Stimulated activated CD4-positive, alpha-beta T cell treated with anti-CD3 and anti-CD28 coated beads, Interleukin-4, amount 100 ng/mL, for 1 hour (primary cell): Measurements from ENCODE around the gene REXO2.

Experiments
- DNase-seq: peaks from one replicate; pipeline ENCODE4 v3.0.0-alpha.2; 2020

The REXO2 gene

DNA sequence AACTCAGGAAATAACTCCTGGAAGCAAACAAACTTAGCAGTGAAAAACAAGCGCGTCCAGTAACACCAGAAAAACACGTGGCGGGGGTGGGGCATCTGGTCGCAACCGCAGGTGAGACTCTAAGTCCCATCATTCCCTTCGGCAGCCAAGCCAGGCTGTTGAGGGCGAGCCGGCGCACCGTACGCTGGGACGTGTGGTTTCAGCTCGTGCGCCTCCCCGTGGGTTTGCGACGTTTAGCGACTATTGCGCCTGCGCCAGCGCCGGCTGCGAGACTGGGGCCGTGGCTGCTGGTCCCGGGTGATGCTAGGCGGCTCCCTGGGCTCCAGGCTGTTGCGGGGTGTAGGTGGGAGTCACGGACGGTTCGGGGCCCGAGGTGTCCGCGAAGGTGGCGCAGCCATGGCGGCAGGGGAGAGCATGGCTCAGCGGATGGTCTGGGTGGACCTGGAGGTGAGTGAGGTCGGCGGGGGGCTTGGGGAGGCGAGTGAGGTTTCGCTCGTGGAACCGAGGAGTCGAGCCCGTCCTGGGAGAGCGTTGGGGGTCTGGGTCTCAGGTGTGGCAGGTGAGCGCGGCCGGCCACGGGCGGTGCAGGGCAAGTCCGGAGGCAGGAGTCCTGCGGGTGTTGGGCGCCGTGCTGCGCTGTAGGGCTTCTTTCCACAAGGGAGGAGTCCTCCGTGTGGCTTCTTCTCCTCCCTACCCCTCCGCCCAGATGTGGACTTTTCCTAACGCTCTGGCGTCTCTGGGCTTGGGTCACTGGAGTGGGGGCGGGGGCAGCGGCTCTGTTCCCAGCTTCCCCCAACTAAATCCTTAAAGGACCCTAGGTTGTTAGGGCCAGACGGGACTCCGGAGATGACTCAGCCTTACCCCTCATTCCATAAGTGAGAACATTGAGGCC is at the start of gene REXO2:
REXO2 (plus strand) TSS at position 239 of the 892 bp plus-strand sequence; CDS start at position 301, 62 bp downstream.
- DNase-seq: peak; percentile 94

DNA sequence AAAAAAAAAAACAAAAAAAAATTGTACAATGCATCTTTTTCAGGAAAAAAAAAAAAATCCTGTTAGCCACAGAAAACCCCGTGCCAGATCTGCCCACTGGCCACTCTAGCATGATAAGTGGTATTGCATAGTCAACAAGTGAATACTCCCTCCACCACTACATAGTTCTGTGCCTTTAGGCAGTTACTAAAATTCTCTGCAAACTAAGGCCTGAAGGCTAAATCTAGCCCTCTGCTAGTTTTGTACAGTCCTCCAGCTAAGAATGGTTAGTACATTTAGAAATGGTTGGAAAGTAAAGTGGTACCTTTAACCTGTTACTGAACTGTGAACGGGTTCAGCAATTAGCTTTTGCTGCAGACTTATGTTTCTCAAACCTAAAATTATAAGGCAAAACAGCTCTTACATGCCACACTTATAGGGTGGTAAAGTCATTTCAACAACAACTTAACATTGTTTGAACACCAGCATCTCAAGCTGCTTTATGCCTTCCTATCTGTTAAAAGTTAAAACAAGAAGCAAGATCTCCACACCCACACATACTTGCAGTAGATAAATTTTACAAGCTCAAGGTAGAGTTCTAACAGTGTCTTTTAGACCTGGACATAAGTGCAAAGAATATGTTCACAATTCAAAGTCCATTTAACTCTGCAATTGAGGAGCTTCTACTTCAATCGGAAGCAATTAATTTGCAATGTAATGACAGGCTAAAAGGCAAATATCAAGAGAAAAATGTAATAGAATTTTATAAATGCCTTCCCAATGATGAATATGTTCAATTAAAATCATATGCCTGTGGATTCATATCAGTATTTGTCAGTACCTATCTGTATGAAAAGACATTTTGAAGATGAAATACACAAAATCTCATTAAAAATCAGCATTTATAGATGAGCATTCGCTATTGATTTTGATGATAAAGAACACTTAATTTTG is 46.3 kb upstream of the REXO2 start:
- no peak for DNase-seq

DNA sequence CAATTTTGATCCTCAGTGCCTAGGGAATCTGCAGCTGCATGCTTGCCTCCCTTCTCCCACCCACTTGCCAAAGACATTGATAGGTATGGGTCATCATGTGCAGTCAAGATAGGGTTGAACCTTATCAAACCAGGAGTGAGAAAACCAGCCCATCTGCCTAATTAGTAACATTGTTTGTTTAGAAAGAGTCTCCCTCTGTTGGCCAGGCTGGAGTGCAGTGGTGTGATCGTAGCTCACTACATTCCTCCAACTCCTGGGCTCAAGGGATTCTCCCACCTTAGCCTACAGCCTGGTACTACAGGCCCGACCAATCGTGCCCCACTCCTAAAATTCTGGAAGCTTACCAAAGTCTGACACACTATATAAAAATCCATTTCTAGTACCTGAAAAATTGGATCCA is 43.5 kb upstream of the REXO2 start:
- no peak for DNase-seq

DNA sequence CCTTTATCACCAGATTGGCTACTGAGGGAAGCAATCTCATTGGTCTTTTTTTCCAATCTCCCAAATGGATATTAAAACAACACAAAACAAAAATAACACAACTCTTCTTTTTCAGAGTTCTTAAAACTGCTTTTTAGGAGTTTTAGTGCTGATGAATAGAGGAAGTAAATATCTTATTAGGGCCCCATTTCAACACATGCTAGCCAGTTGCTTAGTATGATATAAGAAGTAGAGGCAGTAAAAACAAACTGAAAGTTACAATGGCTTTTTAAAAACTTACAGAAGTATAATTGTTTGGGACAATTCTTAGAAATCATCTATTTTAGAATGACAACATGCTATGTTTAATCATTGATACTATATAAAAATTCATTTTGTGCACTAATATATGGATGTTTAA is 42.4 kb upstream of the REXO2 start:
- DNase-seq: no peak

DNA sequence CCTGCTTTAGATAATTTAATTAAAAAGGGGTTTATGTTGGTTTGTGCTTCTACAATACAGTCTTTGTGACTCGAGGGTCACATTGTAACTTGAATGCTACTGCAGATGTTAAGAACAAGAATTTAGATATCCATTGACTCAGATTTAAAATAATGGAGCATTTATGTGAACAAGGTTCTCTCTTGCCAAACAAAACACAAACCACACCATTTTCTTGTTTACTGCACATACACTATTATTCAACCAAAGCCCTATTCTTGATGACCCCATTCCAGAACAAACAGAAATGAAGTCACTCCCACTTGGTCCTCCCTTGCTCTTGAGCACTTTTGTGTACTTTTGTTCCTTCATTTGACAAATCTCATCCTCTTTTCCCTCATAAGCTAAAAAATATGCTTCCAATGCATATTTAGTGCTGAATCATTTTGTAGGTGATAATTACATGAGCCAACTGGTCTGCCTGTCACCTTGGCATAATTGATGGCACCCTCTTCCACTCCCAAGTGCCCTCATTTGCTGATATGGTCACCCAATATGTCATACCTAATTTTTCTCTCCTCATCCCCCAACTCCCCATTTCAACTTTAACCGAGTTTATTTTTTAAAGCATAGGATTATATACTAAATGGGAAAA is 41.8 kb upstream of the REXO2 start:
- DNase-seq: no peak

DNA sequence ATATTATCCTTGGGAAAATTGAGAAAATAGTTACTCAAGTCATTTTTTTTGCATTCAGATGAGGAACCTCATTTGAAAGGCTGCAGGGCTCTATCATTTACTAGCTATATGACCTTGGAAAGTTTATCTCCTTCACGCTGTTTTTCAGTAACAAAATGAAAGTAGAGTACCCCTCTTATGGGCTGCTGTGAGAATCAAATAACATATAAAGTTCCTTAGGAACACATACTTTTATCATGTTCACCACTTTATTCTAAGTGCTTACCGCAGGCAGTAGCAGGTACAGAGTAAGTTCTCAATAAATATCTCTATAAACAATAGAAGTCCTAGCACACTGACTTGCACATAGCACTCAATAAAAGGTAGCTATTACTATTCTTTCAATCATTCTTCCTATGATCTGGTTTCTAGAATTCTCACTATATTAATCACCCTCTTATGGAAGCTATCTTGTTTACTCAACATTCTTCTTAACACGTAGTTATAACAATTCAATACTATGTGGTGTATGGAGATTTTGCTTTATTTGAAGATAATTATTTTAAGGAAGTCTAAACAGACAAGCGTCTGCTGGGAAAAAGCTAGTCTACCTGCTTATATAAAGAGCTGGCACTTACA is 40.9 kb upstream of the REXO2 start:
- DNase-seq: no peak

DNA sequence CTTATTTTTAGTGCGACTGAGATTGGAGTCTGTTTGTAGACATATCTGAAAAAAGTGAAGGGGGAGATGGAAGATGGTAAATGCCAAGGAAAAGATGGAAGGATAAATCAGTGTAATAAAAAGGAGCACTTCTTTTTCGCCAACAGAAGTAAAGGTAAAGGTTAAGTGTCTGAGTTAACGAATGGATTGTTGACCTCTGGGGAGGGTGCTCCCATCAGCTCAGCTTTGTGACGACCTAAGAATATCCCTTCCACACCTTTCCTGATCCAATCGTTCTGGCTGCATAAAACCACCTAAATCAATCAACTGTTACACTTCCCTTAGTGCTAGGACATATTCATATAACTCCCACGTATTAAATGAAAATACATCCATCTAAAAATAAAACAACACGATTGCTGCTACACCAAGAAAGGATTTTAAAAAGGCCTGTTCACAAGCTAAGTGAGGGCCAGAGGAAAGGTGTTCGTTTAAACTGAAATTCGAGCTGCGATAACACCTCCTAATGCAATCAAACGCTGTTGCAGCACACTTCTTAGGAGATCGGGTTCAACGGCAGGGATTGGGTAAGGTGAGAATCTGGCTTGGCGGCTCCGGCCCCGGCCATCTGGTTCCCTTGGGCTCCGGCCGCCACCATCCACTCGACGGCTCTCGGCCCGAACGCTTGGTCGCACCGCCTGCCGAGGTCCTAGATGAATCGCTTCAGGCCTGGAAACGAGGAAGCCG is 39.6 kb upstream of the REXO2 start:
- no peak for DNase-seq

DNA sequence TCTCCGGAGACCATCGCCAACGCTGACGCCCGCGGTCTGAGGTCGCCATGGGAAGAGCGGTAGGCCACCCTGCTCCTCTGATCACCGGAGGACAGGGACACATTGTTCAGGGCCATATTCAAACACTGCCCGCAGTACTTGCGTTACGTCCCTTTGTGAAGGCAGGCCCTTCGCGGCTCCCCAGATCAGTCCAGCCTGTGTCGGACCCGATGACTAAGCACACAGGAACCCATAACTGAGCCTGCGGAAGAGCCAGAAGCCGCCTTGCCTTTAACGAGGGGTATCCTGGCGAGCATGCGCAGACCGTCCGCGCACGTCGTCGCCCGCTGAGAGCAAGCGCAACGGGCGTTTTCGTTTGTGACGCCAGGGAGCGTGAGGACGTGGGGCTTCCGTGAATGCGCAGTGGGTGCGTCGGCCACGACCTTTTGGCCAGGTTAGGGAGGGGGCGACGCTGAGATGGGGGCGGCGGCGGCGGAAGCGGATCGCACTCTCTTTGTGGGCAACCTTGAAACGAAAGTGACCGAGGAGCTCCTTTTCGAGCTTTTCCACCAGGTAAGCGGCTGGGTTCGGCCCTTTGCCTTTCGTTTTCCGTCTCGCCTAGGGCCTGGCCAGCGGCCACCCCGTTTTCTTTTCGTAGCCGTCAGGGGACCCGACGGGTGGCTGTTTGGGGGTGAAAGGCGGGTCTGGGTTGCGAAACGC is 38.9 kb upstream of the REXO2 start, which contains the start of the genes C11orf71 and RBM7:
C11orf71 (minus strand) TSS at position 296 of the 699 bp plus-strand sequence; CDS start at position 116, 180 bp downstream.
RBM7 (plus strand) TSS at position 451 of the 699 bp plus-strand sequence; CDS start at position 457, 6 bp downstream.
- peak; percentile 98 for DNase-seq

DNA sequence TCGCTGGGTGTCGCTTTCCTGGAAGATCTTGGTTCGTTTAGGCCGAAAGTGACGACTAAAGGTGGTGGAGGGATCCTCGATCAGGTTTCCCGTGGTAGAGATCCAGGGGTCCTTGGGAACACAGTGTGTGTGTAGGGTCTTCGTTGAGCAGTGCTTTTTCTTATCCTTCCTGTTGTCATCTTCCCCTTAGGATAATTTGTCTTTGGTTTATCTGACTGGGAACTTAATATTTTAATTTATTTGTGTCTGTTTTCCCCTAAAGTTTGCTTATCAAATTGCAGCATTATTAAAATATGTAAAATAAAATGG is 38.4 kb upstream of the REXO2 start:
- no peak for DNase-seq

DNA sequence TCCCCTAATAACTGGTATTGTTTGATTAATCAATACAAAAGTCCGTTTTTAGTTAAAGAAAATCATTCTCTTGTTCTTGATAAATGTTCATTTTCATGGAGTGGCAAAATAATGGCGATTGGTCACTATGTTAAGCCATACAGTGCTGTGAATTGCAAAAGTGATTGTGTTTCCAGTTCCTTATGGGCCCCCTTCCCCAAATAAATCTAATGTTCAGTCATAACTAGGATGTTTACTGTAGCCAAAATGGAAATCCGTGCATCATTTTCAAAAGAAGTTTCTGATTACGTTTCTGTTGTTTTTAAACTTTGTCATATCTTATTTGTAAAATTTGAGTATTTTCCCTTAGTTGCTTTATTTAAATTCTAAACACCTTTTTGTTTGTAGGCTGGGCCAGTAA is 38.0 kb upstream of the REXO2 start:
- no peak for DNase-seq

DNA sequence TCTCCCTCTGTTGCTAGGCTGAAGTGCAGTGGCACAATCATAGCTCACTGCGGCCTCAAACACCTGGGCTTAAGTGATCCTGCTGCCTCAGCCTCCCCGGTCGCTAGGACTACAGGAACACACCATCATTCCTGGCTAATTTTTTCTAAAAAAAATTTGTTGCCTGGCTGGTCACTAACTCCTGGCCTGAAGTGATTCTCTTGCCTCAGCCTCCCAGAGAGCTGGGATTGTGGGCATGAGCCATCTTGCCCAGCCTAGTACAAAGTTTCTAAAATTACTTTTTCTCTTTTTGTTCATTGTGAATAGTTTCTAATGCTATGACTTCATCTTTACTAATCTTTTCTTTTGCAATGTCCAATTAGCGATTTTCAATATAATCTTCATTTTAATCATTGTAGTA is 26.3 kb upstream of the REXO2 start:
- no peak for DNase-seq

DNA sequence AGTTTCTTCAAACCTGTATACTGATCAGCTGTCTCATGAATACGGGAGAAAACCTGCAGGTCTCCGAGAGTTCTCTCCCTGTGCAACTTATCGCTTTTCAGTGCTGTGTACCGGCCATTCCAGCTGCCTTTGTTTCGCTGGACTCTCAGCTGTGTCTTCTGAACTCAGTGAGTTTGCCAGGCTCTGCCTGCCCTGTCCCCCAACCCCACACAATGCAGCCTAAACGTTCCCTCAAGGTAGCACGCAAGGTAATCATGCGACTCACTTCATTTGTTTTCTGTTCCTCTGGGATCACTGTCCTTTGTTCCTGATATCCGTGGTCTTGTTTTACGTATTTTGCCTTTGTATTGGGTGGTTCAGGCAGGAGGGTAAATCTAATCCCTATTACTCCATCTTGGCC is 25.3 kb upstream of the REXO2 start:
- no peak for DNase-seq

DNA sequence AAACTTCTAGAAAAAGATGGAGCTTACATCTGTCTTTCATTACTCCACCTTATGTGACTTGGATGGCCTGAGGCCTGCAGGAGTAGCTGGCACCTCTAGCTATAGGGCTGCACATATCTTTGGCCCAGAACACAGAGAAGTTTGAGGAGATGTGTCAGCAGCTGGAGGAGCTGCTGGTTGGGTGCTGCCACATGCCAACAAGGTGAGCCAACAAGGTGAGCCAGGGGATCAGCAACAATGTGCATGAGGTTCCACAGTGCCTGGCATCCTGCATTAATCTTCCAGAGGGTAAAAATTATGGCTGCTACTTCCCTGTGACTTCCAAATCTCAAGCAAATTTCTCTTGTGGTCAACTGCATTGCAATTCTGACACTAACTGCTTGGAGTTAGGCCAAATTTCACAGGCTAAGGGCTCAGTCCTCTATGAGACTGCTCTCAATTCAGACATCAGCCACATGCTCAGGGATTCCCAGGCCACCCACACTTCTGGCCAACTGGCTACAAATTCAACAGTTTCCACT is 22.8 kb upstream of the REXO2 start:
- no peak for DNase-seq

DNA sequence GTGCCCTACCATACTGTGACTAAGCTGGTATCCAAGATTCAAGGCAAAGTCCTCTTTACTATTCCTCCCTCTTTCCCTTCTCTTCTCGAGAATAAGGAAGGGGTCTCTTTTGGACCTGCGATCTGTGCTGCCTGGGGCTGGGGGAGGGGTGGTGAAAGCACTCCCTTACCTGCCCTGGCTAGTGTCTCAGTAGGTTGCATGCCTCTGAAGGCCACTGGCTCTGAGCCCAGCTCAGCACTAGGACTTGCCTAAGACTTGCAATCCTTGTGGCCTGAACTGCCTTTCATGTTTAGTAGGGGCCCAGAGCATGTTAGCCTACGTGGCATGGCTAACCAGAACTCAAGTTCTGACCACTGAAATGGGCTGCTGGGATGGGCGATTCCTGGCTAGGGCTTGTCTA is 13.0 kb upstream of the REXO2 start:
- DNase-seq: no peak

DNA sequence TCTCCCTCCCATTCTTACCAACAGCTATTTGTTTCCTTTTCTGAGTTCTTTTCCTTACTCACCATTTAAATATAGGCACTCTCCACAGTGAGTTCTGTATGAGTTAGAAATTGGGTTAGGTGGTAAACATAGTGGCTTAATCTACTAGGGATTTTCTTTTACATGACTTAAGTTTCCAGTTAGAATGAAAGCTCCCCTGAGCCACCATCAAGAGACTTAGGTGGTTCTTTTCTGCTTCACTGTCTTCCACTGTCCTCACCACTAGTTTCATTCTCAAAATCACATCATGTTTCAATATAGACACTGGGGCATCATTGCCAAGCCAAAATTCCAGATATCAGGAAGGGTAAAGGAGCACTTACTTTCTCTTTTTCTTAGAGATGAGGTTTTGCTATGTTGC is 9.0 kb upstream of the REXO2 start:
- DNase-seq: no peak

DNA sequence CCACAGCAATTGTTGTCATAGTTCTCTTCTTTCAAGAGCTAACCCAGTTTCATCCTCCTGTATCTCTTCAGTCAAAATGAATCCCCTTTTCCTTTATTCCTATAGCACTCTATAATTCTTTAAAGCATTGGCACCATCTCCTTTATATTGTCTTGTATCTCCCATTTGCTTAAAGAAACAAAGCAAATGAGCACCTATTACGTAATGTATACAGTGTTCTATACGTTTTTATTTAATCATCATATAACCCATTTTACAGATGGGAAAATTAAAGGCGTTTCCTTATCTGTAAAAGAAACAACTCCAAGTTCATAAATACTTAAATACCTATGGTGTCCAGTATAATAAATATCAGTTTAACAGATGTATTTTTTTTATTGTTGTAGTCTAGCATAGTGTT is 6.4 kb upstream of the REXO2 start:
- no peak for DNase-seq

DNA sequence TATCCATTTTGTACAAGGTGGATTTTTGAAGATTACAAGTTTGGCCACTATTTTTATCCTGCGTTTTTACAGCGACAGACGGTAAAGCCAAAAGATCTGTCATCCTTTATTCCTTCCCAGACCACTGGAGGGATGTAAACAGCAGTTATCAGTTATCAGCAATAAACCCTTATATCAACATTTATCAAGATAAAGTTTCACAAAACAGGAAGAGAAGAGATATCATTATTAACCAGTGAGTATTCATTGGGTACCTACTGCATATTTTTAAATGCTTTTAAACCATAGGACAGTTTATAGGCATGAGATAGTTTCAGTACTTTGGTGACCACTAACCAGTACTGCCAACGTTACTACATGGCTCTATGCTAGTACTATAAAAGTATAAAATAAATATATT is 5.9 kb upstream of the REXO2 start:
- DNase-seq: no peak

DNA sequence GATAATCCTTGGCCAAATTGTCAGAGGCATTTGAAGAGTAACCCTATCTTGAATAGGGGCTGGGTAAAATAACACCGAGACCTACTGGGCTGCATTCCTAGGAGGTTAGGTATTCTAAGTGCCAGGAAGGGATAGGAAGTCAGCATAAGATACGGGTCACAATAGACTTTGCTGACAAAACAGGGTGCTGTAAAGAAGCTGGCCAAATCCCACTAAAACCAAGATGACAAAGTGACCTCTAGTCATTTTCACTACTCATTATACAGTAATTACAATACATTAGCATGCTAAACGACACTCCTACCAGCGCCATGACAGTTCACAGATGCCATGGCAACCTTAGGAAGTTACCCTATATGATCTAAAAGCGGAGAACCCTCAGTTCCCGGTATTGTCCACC is 964 bp upstream of the REXO2 start:
- no peak for DNase-seq

DNA sequence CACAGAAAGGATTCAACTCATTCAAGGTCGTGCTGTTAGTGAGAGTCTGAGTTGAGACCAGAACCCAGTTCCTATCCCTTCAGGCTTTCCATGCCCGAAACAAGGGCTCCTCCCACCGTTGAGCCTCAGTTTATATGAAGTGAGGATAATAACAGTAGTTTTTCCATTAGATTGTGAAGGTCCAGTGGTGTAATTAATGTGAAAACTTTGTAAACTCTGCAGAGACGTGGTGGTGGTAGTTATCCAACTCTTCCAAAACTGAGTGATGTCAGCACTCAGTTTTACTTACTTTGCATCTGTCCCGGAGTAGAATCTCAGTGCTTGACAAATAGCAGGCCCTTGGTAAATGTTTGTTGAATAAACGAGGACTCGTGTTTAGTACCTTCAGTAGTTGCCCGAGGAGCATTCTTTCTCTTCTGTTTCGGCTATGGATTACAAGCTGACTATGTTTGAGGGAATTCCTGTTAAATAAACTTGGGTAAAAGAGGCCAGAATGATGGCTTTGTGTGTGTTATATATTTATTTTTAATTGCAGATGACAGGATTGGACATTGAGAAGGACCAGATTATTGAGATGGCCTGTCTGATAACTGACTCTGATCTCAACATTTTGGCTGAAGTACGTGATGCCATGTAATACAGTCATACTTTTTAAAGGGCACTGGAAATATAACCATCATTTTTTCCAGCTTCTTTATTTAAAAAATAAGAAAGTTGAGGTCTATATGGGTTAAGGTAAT is 1.0 kb downstream of the REXO2 start:
- DNase-seq: no peak

DNA sequence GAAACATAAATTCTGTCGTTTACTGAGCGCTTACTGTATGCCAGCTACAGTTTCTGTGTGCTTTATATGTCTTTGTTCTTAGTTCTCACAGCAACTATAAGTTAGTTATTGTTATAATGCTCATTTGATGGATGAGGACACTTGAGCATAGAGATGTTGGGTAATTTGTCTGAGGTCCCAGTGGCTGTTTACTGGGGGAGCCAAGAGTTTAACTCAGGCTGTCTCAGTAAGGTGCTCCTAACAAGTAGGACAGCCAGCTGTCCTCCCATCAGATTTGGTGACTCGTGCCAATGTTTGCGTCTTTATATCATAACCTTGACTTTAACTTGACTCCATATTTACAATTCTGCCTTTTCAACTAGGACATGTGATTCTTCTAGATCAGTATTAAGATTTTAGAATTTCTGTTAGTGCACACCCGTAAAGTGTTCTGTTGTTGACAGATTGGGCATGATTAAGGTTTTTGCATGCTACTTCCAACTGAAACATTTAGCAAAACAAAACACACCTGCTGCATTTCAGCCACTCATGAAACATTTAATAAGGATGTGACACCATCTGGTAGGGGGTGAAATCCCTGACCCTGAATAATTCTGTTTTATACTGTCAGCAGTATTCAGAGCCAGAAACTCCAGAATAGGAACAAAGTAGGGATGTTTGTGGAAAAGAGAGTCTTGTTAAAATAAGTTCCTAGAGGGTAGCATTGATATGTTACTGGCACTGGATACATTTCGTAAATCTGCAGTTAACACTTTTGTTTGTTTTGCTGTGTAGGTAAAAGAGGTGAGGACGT is 1.9 kb downstream of the REXO2 start:
- DNase-seq: no peak
